ENCODE results near the gene FRAT2.

DNA sequence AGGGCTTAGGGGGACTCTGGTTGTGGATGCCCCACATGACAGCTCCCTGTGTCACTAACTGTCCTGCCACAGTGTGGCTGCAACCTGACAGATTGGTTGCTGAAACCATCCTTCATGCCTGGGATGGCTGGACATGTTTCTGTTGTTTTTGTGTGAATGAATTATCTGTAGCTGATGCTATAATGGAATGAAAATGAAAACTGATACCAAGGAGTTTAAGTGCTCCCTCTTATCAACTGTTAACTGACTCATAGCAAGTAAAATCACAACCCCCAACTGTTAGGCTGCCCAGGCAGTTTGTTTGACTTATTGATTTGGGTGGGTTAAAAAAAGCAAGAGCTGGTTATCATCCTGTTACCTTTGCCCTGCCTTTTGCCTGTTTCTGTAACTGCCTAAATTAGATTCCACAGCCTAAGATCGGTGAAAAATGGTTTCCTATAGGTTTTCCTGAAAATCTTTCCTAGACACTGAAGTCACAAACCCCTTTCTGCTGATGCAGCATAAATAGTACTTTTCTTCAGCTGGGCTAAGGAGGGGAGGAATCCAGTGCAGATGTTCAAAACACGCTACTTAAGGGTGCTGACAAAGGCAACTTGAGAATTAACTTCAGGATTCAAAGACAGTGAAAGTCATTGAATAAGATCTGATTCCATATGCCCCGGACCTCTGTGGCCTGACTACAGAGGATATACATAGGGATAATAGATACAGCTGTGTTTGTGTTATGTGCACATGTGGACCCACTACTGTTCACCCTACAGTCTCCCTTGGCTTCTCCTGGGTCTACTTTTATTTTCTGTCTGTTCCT, 5.7 kb downstream of the FRAT2 start:
- TF ChIP-seq CREB1 (IDR thresholded peaks at IDR 0.05; ENCODE audit: low read depth) (no peak), NFIC (IDR thresholded peaks at IDR 0.05) (no peak), EP300 (IDR thresholded peaks at IDR 0.05; ENCODE audit: borderline replicate concordance) (no peak), RAD21 (IDR thresholded peaks at IDR 0.05; ENCODE audit: low read depth) (no peak), TEAD4 (IDR thresholded peaks at IDR 0.05) (no peak), YY1 (IDR thresholded peaks at IDR 0.05; ENCODE audit: low read depth) (no peak), TAF1 (IDR thresholded peaks at IDR 0.05; ENCODE audit: low read depth) (no peak)
- TF ChIP-seq, protein P1, sequence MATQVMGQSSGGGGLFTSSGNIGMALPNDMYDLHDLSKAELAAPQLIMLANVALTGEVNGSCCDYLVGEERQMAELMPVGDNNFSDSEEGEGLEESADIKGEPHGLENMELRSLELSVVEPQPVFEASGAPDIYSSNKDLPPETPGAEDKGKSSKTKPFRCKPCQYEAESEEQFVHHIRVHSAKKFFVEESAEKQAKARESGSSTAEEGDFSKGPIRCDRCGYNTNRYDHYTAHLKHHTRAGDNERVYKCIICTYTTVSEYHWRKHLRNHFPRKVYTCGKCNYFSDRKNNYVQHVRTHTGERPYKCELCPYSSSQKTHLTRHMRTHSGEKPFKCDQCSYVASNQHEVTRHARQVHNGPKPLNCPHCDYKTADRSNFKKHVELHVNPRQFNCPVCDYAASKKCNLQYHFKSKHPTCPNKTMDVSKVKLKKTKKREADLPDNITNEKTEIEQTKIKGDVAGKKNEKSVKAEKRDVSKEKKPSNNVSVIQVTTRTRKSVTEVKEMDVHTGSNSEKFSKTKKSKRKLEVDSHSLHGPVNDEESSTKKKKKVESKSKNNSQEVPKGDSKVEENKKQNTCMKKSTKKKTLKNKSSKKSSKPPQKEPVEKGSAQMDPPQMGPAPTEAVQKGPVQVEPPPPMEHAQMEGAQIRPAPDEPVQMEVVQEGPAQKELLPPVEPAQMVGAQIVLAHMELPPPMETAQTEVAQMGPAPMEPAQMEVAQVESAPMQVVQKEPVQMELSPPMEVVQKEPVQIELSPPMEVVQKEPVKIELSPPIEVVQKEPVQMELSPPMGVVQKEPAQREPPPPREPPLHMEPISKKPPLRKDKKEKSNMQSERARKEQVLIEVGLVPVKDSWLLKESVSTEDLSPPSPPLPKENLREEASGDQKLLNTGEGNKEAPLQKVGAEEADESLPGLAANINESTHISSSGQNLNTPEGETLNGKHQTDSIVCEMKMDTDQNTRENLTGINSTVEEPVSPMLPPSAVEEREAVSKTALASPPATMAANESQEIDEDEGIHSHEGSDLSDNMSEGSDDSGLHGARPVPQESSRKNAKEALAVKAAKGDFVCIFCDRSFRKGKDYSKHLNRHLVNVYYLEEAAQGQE (IDR thresholded peaks at IDR 0.05; ENCODE audit: low read depth) = no peak
- TF ChIP-seq, protein P2, sequence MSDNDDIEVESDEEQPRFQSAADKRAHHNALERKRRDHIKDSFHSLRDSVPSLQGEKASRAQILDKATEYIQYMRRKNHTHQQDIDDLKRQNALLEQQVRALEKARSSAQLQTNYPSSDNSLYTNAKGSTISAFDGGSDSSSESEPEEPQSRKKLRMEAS (IDR thresholded peaks at IDR 0.05) = no peak
